Measurements from ENCODE around the gene COMMD4. TPM values are rescaled to one million over a fixed set of nuclear protein-coding genes. Genes with fewer than 3 reads are reported as not detected.

The COMMD4 gene
- total and polyA plus RNA-seq, 2 of the 8 experiments (the other 6 are each of a cell fraction or from before 2014, with no cell fraction given) = 131 to 236 TPM

DNA sequence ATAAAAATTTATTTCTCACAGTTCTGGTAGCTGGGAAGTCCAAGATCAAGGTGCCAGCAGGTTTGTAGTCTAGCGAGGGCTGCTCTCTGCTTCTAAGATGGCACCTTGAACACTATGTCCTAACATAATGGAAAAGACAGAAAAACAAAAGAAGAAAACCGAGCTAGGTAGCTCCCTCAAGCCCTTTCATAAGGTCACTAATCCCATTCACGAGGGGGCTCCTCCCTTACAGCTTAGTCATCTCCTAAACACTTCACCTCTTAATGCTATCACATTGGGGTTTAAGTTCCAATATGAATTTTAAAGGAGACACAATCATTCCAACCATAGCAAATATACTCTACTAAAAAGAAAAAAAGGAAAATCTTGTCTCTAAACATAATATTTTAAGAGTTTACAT is 29.7 kb upstream of the COMMD4 start:
- H2BK120ac ChIP-seq (replicated peaks; ENCODE audit: low read depth, low read length) = no peak overlapping the region
- no peaks in the 10 kb centered on the region for H3K79me1 ChIP-seq (ENCODE audit: low read depth, low read length)
- H2BK20ac ChIP-seq (ENCODE audit: low read length) = no peak overlapping the region
- CTCF ChIA-PET (ENCODE audit: partially characterized antibody) = interaction anchor here (0.7 to 3.4 kb wide), 7 partner anchors 31 to 276 kb away, joined by 3 to 35 read pairs (median 3); no protein-coding TSS in a partner anchor
- H4K91ac ChIP-seq (replicated peaks; ENCODE audit: insufficient read length, low read length) = no peak overlapping the region
- WGBS, 2 experiments (ENCODE audit: extremely low coverage in 1 of 2, insufficient coverage in 1 of 2, insufficient read length in 1 of 2, insufficient replicate concordance in 2 of 2, low coverage in 1 of 2, low lambda C conversion rate in 2 of 2, missing lambda C conversion rate in 1 of 2) = 90% methylated on average over 3 of the region's 3 CpGs; no CpG with 5 or more reads in 1 of the 2 experiments
- no peak overlapping the region for H2BK12ac ChIP-seq (ENCODE audit: low read depth, low read length)
- H4K5ac ChIP-seq (ENCODE audit: insufficient read length, low read depth, low read length) = no peak overlapping the region
- no peak overlapping the region for H3K56ac ChIP-seq (replicated peaks; ENCODE audit: insufficient read length, low read depth, low read length)
- no peak overlapping the region for H3K27ac ChIP-seq (ENCODE audit: low read depth, low read length)
- no peak overlapping the region for H4K8ac ChIP-seq (ENCODE audit: extremely low read depth, insufficient read depth, low read length)
- H3K4me3 ChIP-seq (ENCODE audit: extremely low read depth in 1 of 4, insufficient read depth in 2 of 4, low read depth in 3 of 4, low read length in 4 of 4) = no peak overlapping the region
- no peak overlapping the region for H3K4me2 ChIP-seq (ENCODE audit: insufficient read depth in 1 of 2, low read depth in 2 of 2, low read length in 2 of 2)
- FAIRE-seq (no peak), DNase-seq (ENCODE audit: low read depth in 1 of 2, low spot score in 2 of 2) (no peak)
- H3K79me2 ChIP-seq (ENCODE audit: control insufficient read depth in 1 of 2, insufficient read depth in 2 of 2, low read length in 2 of 2) = no peaks in the 10 kb centered on the region
- H2BK15ac ChIP-seq (ENCODE audit: low read length) = no peak overlapping the region
- H3K14ac ChIP-seq (ENCODE audit: insufficient read length) = no peak overlapping the region
- POLR2A ChIA-PET (ENCODE audit: partially characterized antibody) = interaction anchor here (0.6 kb wide), 1 partner anchor 91 kb away, joined by 3 read pairs; no protein-coding TSS in a partner anchor
- H3K4ac ChIP-seq (replicated peaks; ENCODE audit: insufficient read length, low read depth, low read length) = no peak overlapping the region
- no peaks in the 10 kb centered on the region for H3K36me3 ChIP-seq (ENCODE audit: control insufficient read depth in 2 of 4, insufficient read depth in 4 of 4, low read length in 3 of 4)
- H2BK5ac ChIP-seq (ENCODE audit: low read depth, low read length) = no peak overlapping the region
- no peaks in the 10 kb centered on the region for H3K27me3 ChIP-seq (replicated peaks in 1 of 4; ENCODE audit: control insufficient read depth in 3 of 4, extremely low read depth in 1 of 4, insufficient read depth in 3 of 4, low read length in 3 of 4)
- H3K9me3 ChIP-seq (ENCODE audit: insufficient read depth in 2 of 2, low read depth in 1 of 2, low read length in 1 of 2) = no peaks in the 10 kb centered on the region
- no peak overlapping the region for H3K18ac ChIP-seq (ENCODE audit: extremely low read depth, low read length)
- H3K23me2 ChIP-seq (ENCODE audit: low read depth, low read length) = no peaks in the 10 kb centered on the region
- no peak overlapping the region for H3K23ac ChIP-seq (ENCODE audit: insufficient read length)
- H4K20me1 ChIP-seq (replicated peaks in 1 of 2; ENCODE audit: control insufficient read depth in 1 of 2, insufficient read depth in 2 of 2, low read length in 2 of 2) = no peaks in the 10 kb centered on the region
- H2AFZ ChIP-seq (ENCODE audit: low read length) = no peak overlapping the region
- H2AK5ac ChIP-seq (ENCODE audit: low read depth, low read length) = no peak overlapping the region
- no peaks in the 10 kb centered on the region for H3K4me1 ChIP-seq (replicated peaks in 1 of 4; ENCODE audit: control insufficient read depth in 3 of 4, insufficient read depth in 4 of 4, low read length in 3 of 4)
- H3K9ac ChIP-seq (replicated peaks in 1 of 4; ENCODE audit: extremely low read depth in 1 of 4, low read depth in 3 of 4, low read length in 3 of 4) = no peak overlapping the region
- TF ChIP-seq FOSL1 (IDR thresholded peaks at IDR 0.05; ENCODE audit: insufficient read depth, low read depth, low read length) = no peak
- no peak for TF ChIP-seq CEBPB (IDR thresholded peaks at IDR 0.05; ENCODE audit: low read depth, low read length)
- no peak for TF ChIP-seq SP2 (IDR thresholded peaks at IDR 0.05; ENCODE audit: low read length)
- TF ChIP-seq BACH1 (IDR thresholded peaks at IDR 0.05; ENCODE audit: low read length) = no peak
- no peak for TF ChIP-seq TAF1 (IDR thresholded peaks at IDR 0.05; ENCODE audit: low read depth, low read length)
- no peak for TF ChIP-seq TCF12 (IDR thresholded peaks at IDR 0.05; ENCODE audit: low read depth, low read length)
- no peak for TF ChIP-seq BCL11A (IDR thresholded peaks at IDR 0.05; ENCODE audit: low read depth in 2 of 2, low read length in 2 of 2)
